HUES64 (cell line): ENCODE measurements around the gene PEAK1.

ENCODE experiments used
- H3K27ac ChIP-seq: 2 replicates; pipeline ENCODE4 v1.7.0; 2013; ENCODE audit warnings: low read depth, low read length, inconsistent platforms
- H3K27me3 ChIP-seq: 2 replicates; pipeline ENCODE4 v1.6.1; 2013; ENCODE audit warnings: mild to moderate bottlenecking, low read length; ENCODE audit not compliant: insufficient read depth
- H3K36me3 ChIP-seq: 2 replicates; pipeline ENCODE4 v1.6.1; 2013; ENCODE audit warnings: mild to moderate bottlenecking, low read length; ENCODE audit not compliant: insufficient read depth
- H3K4me1 ChIP-seq: 2 replicates; pipeline ENCODE4 v1.6.1; 2013; ENCODE audit warnings: mild to moderate bottlenecking, low read length, moderate library complexity; ENCODE audit not compliant: insufficient read depth
- H3K4me3 ChIP-seq: 2 replicates; pipeline ENCODE4 v1.5.1; 2013; ENCODE audit warnings: mild to moderate bottlenecking, low read length, moderate library complexity
- H3K9ac ChIP-seq: 2 replicates; pipeline ENCODE4 v1.6.1; 2013; ENCODE audit warnings: mild to moderate bottlenecking, low read depth, low read length
- H3K9me3 ChIP-seq: 2 replicates; pipeline ENCODE4 v1.6.1; 2013; ENCODE audit warnings: low read depth, low read length; ENCODE audit not compliant: insufficient read depth
- WGBS: fragments of 150-250, 120-280 bp; methylation state at CpG from one replicate; pipeline ENCODE4 v1.1.7; 2013; ENCODE audit warnings: missing lambda C conversion rate; 5-methylcytosine and 5-hydroxymethylcytosine counted together

The PEAK1 gene

GRCh38 chr15:77104155-77104554 lies 315.7 kb downstream of the PEAK1 start:
- H3K4me3 ChIP-seq: no peak overlapping the region
- H3K27ac ChIP-seq: no peak overlapping the region
- no peaks in the 10 kb centered on the region for H3K4me1 ChIP-seq
- H3K27me3 ChIP-seq: no peaks in the 10 kb centered on the region
- no peaks in the 10 kb centered on the region for H3K9me3 ChIP-seq
- no peaks in the 10 kb centered on the region for H3K36me3 ChIP-seq
- 94% methylated on average over 3 of the region's 3 CpGs for WGBS
- no peak overlapping the region for H3K9ac ChIP-seq

GRCh38 chr15:77099741-77100463 lies 320.0 kb downstream of the PEAK1 start:
- no peaks in the 10 kb centered on the region for H3K36me3 ChIP-seq
- no peaks in the 10 kb centered on the region for H3K4me1 ChIP-seq
- H3K9ac ChIP-seq: no peak overlapping the region
- no peak overlapping the region for H3K4me3 ChIP-seq
- no peaks in the 10 kb centered on the region for H3K27me3 ChIP-seq
- no peak overlapping the region for H3K27ac ChIP-seq
- H3K9me3 ChIP-seq: no peaks in the 10 kb centered on the region
- 89% methylated on average over 4 of the region's 4 CpGs for WGBS

GRCh38 chr15:77098572-77098971 lies 321.3 kb downstream of the PEAK1 start:
- 93% methylated on average over 4 of the region's 4 CpGs for WGBS
- no peak overlapping the region for H3K9ac ChIP-seq
- no peak overlapping the region for H3K4me3 ChIP-seq
- no peaks in the 10 kb centered on the region for H3K4me1 ChIP-seq
- H3K9me3 ChIP-seq: no peaks in the 10 kb centered on the region
- H3K36me3 ChIP-seq: no peaks in the 10 kb centered on the region
- H3K27me3 ChIP-seq: no peaks in the 10 kb centered on the region
- no peak overlapping the region for H3K27ac ChIP-seq

GRCh38 chr15:77097921-77098320 lies 322.0 kb downstream of the PEAK1 start:
- Histone ChIP-seq H3K36me3 (no peaks in the 10 kb centered on the region), H3K9ac (no peak overlapping the region), H3K9me3 (no peaks in the 10 kb centered on the region), H3K4me1 (no peaks in the 10 kb centered on the region), H3K27me3 (no peaks in the 10 kb centered on the region), H3K27ac (no peak overlapping the region), H3K4me3 (no peak overlapping the region)
- 89% methylated on average over 3 of the region's 5 CpGs for WGBS

- no peaks in the 10 kb centered on the region for H3K36me3 ChIP-seq
Measured at GRCh38 chr15:77097248-77097721, 322.6 kb downstream of the PEAK1 start.

GRCh38 chr15:77096541-77096940 lies 323.4 kb downstream of the PEAK1 start:
- no peaks in the 10 kb centered on the region for H3K9me3 ChIP-seq
- 90% methylated on average over 7 of the region's 7 CpGs for WGBS
- H3K4me1 ChIP-seq: no peaks in the 10 kb centered on the region
- H3K27ac ChIP-seq: no peak overlapping the region
- no peaks in the 10 kb centered on the region for H3K36me3 ChIP-seq
- H3K27me3 ChIP-seq: no peaks in the 10 kb centered on the region
- H3K4me3 ChIP-seq: no peak overlapping the region
- no peak overlapping the region for H3K9ac ChIP-seq

More at GRCh38 chr15:77097248-77097721, 322.6 kb downstream of the PEAK1 start:
- Histone ChIP-seq H3K27ac (no peak overlapping the region), H3K4me3 (no peak overlapping the region), H3K9me3 (no peaks in the 10 kb centered on the region), H3K4me1 (no peaks in the 10 kb centered on the region), H3K9ac (no peak overlapping the region), H3K27me3 (no peaks in the 10 kb centered on the region)
- 96% methylated on average over 7 of the region's 7 CpGs for WGBS

GRCh38 chr15:77096138-77096537 lies 323.8 kb downstream of the PEAK1 start:
- H3K4me3 ChIP-seq: no peak overlapping the region
- no peaks in the 10 kb centered on the region for H3K36me3 ChIP-seq
- 90% methylated on average over 4 of the region's 4 CpGs for WGBS
- H3K4me1 ChIP-seq: no peaks in the 10 kb centered on the region
- no peak overlapping the region for H3K9ac ChIP-seq
- no peaks in the 10 kb centered on the region for H3K27me3 ChIP-seq
- no peaks in the 10 kb centered on the region for H3K9me3 ChIP-seq
- H3K27ac ChIP-seq: no peak overlapping the region

- H3K27me3 ChIP-seq: no peaks in the 10 kb centered on the region
- 76% methylated on average over 11 of the region's 11 CpGs for WGBS
- no peaks in the 10 kb centered on the region for H3K4me1 ChIP-seq
- H3K27ac ChIP-seq: no peak overlapping the region
- no peak overlapping the region for H3K4me3 ChIP-seq
- H3K9ac ChIP-seq: no peak overlapping the region
- no peaks in the 10 kb centered on the region for H3K36me3 ChIP-seq
- no peaks in the 10 kb centered on the region for H3K9me3 ChIP-seq
Measured at GRCh38 chr15:77094397-77095030, 325.4 kb downstream of the PEAK1 start.

GRCh38 chr15:77093436-77093835 lies 326.5 kb downstream of the PEAK1 start:
- no peaks in the 10 kb centered on the region for H3K9me3 ChIP-seq
- H3K4me3 ChIP-seq: no peak overlapping the region
- H3K4me1 ChIP-seq: no peaks in the 10 kb centered on the region
- no peak overlapping the region for H3K27ac ChIP-seq
- H3K36me3 ChIP-seq: no peaks in the 10 kb centered on the region
- no peaks in the 10 kb centered on the region for H3K27me3 ChIP-seq
- 95% methylated on average over 1 of the region's 1 CpG for WGBS
- no peak overlapping the region for H3K9ac ChIP-seq

GRCh38 chr15:77091097-77091496 lies 328.8 kb downstream of the PEAK1 start:
- Histone ChIP-seq H3K27me3 (no peaks in the 10 kb centered on the region), H3K9me3 (no peaks in the 10 kb centered on the region), H3K27ac (no peak overlapping the region), H3K4me1 (no peaks in the 10 kb centered on the region), H3K36me3 (no peaks in the 10 kb centered on the region), H3K4me3 (no peak overlapping the region), H3K9ac (no peak overlapping the region)
- WGBS: 98% methylated on average over 2 of the region's 2 CpGs

- Histone ChIP-seq H3K36me3 (no peaks in the 10 kb centered on the region), H3K4me3 (no peak overlapping the region), H3K9me3 (no peaks in the 10 kb centered on the region), H3K9ac (no peak overlapping the region), H3K4me1 (no peaks in the 10 kb centered on the region), H3K27ac (no peak overlapping the region), H3K27me3 (no peaks in the 10 kb centered on the region)
- WGBS: 88% methylated on average over 2 of the region's 2 CpGs
Measured at GRCh38 chr15:77087213-77087612, 332.7 kb downstream of the PEAK1 start.
